Fibroblast of gingiva (primary cell): ENCODE data around the gene MDP1.

Experiments used
- DNase-seq: peaks from one replicate; pipeline ENCODE4 v3.0.0-alpha.2; 2011; ENCODE audit warnings: low read depth

MDP1 gene

GRCh38 chr14:24179961-24180796 lies 35.7 kb downstream of the MDP1 start:
- DNase-seq = peak; percentile 84

- no peak for DNase-seq
These were observed 36.4 kb downstream of the MDP1 start for GRCh38 chr14:24179294-24179960.

GRCh38 chr14:24178399-24179178 lies 37.3 kb downstream of the MDP1 start:
- DNase-seq = no peak

GRCh38 chr14:24177891-24178290 lies 38.0 kb downstream of the MDP1 start:
- no peak for DNase-seq

- DNase-seq = no peak
These were observed 38.6 kb downstream of the MDP1 start for GRCh38 chr14:24177041-24177825.

- DNase-seq = no peak
These were observed 39.3 kb downstream of the MDP1 start for GRCh38 chr14:24176599-24176998.

GRCh38 chr14:24172871-24173281 lies 43.0 kb downstream of the MDP1 start:
- DNase-seq = no peak

- no peak for DNase-seq
These were observed 43.5 kb downstream of the MDP1 start for GRCh38 chr14:24172261-24172860.

- DNase-seq = no peak
These were observed 44.2 kb downstream of the MDP1 start, which contains the start of gene REC8 for GRCh38 chr14:24171422-24172260. Gene REC8, plus strand, starts transcription at chr14:24172080. Its CDS starts 473 bp downstream, at chr14:24172553.

GRCh38 chr14:24167469-24168114 lies 48.3 kb downstream of the MDP1 start:
- DNase-seq = no peak

- DNase-seq = no peak
These were observed 50.1 kb downstream of the MDP1 start for GRCh38 chr14:24165785-24166184.

- no peak for DNase-seq
These were observed 51.3 kb downstream of the MDP1 start for GRCh38 chr14:24164518-24164991.
